IMR-90 (cell line): ENCODE data around the gene ERVMER34-1.

Experiments
- CTCF ChIP-seq: conservative IDR thresholded peaks from 2 replicates; pipeline ENCODE4 v1.5.1; 2012; ENCODE audit warnings: mild to moderate bottlenecking, low read depth, low read length, improper control_type of control experiment
- POLR2A ChIP-seq: IDR thresholded peaks from 2 replicates; pipeline ENCODE4 v1.6.1; 2012; ENCODE audit warnings: mild to moderate bottlenecking, low read depth, low read length
- RFX5 ChIP-seq: IDR thresholded peaks from 2 replicates; pipeline ENCODE4 v1.8.0; 2012; ENCODE audit warnings: low read depth, mild to moderate bottlenecking, low read length, moderate library complexity

- TF ChIP-seq POLR2A (no peak), RFX5 (no peak), CTCF (no peak)
Observed at GRCh38 chr4:52750213-52750612, 1.0 kb downstream of the ERVMER34-1 start.
